BE2C (cell line): ENCODE results near the gene DNA2.

ENCODE experiments used
- DNase-seq: peaks from one replicate; pipeline ENCODE4 v3.0.0-alpha.2; 2020
- H3K27me3 ChIP-seq: fragments of 250-450 bp; sonication (Bioruptor Pico); 2 replicates; pipeline ENCODE4 v1.5.1; 2020; ENCODE audit warnings: mild to moderate bottlenecking
- H3K36me3 ChIP-seq: fragments of 250-450 bp; sonication (Bioruptor Pico); 2 replicates; pipeline ENCODE4 v1.5.1; 2020; ENCODE audit warnings: mild to moderate bottlenecking
- H3K4me1 ChIP-seq: fragments of 250-450 bp; sonication (Bioruptor Pico); 2 replicates; pipeline ENCODE4 v1.5.1; 2020
- H3K4me3 ChIP-seq: 2 replicates; pipeline ENCODE4 v1.5.1; 2011; ENCODE audit warnings: low read depth, low read length
- H3K9me3 ChIP-seq: fragments of 250-450 bp; sonication (Bioruptor Pico); 2 replicates; pipeline ENCODE4 v1.5.1; 2020
- CTCF ChIP-seq: IDR thresholded peaks from 2 replicates; pipeline ENCODE4 v1.5.1; 2012; ENCODE audit warnings: mild to moderate bottlenecking, low read depth, low read length

Gene DNA2

GRCh38 chr10:68385740-68386139 is 86.0 kb downstream of the DNA2 start:
- no peak for DNase-seq
- Histone ChIP-seq H3K36me3 (peaks cover 23% of the 10 kb centered on the region), H3K4me1 (no peaks in the 10 kb centered on the region), H3K9me3 (no peaks in the 10 kb centered on the region), H3K4me3 (no peak overlapping the region), H3K27me3 (no peaks in the 10 kb centered on the region)
- TF ChIP-seq CTCF, result no peak

GRCh38 chr10:68371604-68372003 is 100.2 kb downstream of the DNA2 start:
- Histone ChIP-seq H3K4me1 (no peaks in the 10 kb centered on the region), H3K4me3 (no peak overlapping the region), H3K27me3 (no peaks in the 10 kb centered on the region), H3K9me3 (no peaks in the 10 kb centered on the region), H3K36me3 (peaks cover 6% of the 10 kb centered on the region)
- no peak for TF ChIP-seq CTCF
- no peak for DNase-seq

GRCh38 chr10:68367121-68367520 is 104.7 kb downstream of the DNA2 start:
- H3K9me3 ChIP-seq, result no peaks in the 10 kb centered on the region
- TF ChIP-seq CTCF, result no peak
- no peak overlapping the region for H3K4me3 ChIP-seq
- DNase-seq, result no peak
- H3K27me3 ChIP-seq, result no peaks in the 10 kb centered on the region
- no peaks in the 10 kb centered on the region for H3K4me1 ChIP-seq
- peaks cover 7% of the 10 kb centered on the region for H3K36me3 ChIP-seq

- H3K4me3 ChIP-seq, result no peak overlapping the region
- H3K4me1 ChIP-seq, result no peaks in the 10 kb centered on the region
- no peaks in the 10 kb centered on the region for H3K27me3 ChIP-seq
- H3K9me3 ChIP-seq, result no peaks in the 10 kb centered on the region
- DNase-seq, result no peak
- peaks cover 7% of the 10 kb centered on the region for H3K36me3 ChIP-seq
- no peak for TF ChIP-seq CTCF
Observed at GRCh38 chr10:68366600-68366999, 105.2 kb downstream of the DNA2 start.

GRCh38 chr10:68365611-68366010 is 106.2 kb downstream of the DNA2 start:
- H3K9me3 ChIP-seq, result no peaks in the 10 kb centered on the region
- H3K4me1 ChIP-seq, result no peaks in the 10 kb centered on the region
- H3K4me3 ChIP-seq, result no peak overlapping the region
- TF ChIP-seq CTCF, result no peak
- H3K36me3 ChIP-seq, result peaks cover 16% of the 10 kb centered on the region
- DNase-seq, result no peak
- no peaks in the 10 kb centered on the region for H3K27me3 ChIP-seq

GRCh38 chr10:68364101-68364886 is 107.5 kb downstream of the DNA2 start:
- DNase-seq, result no peak
- Histone ChIP-seq H3K9me3 (no peaks in the 10 kb centered on the region), H3K4me1 (no peaks in the 10 kb centered on the region), H3K36me3 (peaks cover 16% of the 10 kb centered on the region), H3K4me3 (no peak overlapping the region), H3K27me3 (no peaks in the 10 kb centered on the region)
- no peak for TF ChIP-seq CTCF
